ENCODE measurements around the gene MAP6D1.

DNA sequence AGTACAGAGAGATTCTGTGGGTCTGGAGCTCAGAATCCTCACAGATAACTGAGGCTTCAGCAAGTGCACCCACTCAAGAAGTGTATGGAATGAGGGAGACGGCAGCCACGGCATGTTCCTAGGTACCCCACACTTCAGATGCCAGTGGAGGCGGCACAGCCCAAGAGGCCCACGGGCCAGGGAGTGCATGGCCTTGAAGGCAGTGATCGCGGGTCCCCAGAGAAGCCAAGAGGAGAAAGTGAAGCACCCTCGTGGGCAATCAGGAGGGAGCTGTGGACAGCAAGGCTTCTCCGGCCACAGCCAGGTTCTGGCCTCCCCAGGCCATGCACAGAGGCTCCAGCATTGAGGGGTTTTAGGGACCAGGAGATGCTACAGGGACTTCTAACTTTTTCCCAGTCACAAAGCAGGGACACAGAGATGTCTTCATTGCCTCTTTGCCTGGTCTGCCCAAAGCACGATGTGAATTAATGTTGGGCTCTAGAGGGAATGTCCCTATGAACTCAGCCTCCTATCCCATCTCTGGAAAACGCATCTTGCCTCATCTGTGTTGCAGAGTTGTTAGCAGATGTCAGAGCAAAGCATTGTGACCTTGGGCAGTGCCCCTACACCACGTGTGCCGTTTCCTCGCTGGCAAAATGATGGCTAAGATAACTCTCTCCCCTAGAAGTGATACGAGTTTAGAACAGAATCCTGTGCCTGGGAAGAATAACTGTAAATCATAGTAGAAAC is 2.6 kb upstream of the MAP6D1 start:
- TF ChIP-seq, protein P1, sequence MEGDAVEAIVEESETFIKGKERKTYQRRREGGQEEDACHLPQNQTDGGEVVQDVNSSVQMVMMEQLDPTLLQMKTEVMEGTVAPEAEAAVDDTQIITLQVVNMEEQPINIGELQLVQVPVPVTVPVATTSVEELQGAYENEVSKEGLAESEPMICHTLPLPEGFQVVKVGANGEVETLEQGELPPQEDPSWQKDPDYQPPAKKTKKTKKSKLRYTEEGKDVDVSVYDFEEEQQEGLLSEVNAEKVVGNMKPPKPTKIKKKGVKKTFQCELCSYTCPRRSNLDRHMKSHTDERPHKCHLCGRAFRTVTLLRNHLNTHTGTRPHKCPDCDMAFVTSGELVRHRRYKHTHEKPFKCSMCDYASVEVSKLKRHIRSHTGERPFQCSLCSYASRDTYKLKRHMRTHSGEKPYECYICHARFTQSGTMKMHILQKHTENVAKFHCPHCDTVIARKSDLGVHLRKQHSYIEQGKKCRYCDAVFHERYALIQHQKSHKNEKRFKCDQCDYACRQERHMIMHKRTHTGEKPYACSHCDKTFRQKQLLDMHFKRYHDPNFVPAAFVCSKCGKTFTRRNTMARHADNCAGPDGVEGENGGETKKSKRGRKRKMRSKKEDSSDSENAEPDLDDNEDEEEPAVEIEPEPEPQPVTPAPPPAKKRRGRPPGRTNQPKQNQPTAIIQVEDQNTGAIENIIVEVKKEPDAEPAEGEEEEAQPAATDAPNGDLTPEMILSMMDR (IDR thresholded peaks at IDR 0.05) = no peak
- TF ChIP-seq POLR2AphosphoS5 (IDR thresholded peaks at IDR 0.05) = no peak
- TF ChIP-seq POLR2A (IDR thresholded peaks at IDR 0.05) = no peak

Measured in prostate gland (tissue), 2 donors.